GM20000 (cell line): Measurements from ENCODE around the gene ZNF24.

Source experiments
- DNase-seq: peaks from one replicate; pipeline ENCODE4 v3.0.0; 2012; ENCODE audit warnings: low spot score
- CTCF ChIP-seq: IDR thresholded peaks from 2 replicates; pipeline ENCODE4 v1.5.1; 2012; ENCODE audit warnings: mild to moderate bottlenecking, control low read depth; ENCODE audit errors: extremely low read depth, missing control alignments

The ZNF24 gene

DNA sequence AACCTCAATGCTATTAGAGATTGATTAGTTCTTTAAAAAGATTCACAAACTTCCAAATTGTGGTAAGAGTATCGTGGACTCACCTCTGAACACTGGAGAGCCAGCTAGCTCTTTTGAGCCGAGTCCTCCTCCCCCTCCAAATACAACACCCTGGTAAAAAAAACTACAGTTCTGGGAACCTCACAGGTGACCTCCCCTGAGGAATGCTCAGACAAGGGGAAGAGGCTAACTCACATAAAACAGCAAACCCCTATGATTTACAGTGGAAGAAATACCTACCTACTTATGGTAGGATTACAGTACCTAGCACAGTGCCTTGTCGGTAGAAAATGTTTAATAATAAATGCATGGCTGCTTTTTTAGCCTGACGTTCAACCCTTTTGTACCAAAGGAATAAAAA lies 8.4 kb downstream of the ZNF24 start:
- no peak for DNase-seq
- TF ChIP-seq CTCF: no peak

GRCh38 chr18:35334821-35335220 lies 9.4 kb downstream of the ZNF24 start:
- DNase-seq: no peak
- TF ChIP-seq CTCF: no peak

- DNase-seq: no peak
- TF ChIP-seq CTCF: no peak
Measured at GRCh38 chr18:35334212-35334611, 10.0 kb downstream of the ZNF24 start.

- DNase-seq: no peak
- no peak for TF ChIP-seq CTCF
Measured at GRCh38 chr18:35331367-35332087, 12.7 kb downstream of the ZNF24 start.

- TF ChIP-seq CTCF: no peak
- DNase-seq: no peak
Measured at GRCh38 chr18:35328868-35329267, 15.4 kb downstream of the ZNF24 start.

DNA sequence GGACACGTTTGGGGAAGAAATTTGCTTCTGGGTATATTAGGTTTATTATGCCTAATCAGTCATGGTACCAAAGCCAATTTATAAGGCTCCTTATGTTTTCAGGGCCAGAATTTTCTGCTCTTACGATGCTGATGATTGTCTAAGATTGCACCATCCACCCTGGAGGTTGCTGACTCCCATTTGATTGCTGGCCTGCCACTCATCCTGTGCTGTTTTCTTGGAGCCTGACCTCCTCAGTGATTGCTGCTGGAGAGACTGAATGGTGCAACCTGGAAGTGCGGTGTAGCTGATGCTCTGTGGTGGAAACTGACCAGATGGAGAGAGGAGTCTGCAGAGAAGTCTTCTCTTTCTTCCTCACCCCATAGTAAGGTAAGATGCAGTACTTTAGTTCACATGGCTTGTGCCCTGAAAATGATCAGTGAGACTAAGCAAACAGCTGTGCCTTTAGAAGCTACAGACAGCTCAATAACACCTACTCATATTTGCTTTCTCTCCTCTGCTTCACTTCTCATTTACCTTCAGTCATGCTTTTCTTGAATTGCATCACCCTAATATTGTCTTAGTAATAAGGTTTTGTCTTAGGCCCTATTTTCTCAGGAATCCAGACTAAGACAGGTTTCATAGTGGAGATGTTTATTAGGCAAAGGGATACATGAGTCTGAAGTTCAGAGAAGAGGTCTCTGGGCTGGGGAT lies 17.4 kb downstream of the ZNF24 start:
- no peak for DNase-seq
- no peak for TF ChIP-seq CTCF

- no peak for DNase-seq
Measured at GRCh38 chr18:35324926-35325655, 19.1 kb downstream of the ZNF24 start.

More at GRCh38 chr18:35324926-35325655, 19.1 kb downstream of the ZNF24 start:
- no peak for TF ChIP-seq CTCF
